Thoracic aorta (tissue), 2 donors: ENCODE results near the gene AGBL3. TPM values are rescaled to one million over a fixed set of nuclear protein-coding genes. Genes with fewer than 3 reads are reported as not detected.

Experiments used
- ATAC-seq: fragments of 150-250 bp; one replicate; pipeline ENCODE4 v1.8.0; 2017; ENCODE audit warnings: low read depth; ENCODE audit not compliant: insufficient number of reproducible peaks, low FRiP score
- DNase-seq: peaks from one replicate; pipeline ENCODE4 v3.0.0-alpha.2; 2020; ENCODE audit warnings: low spot score
- H3K27ac ChIP-seq, 2 donors: fragments of 200-600 bp; sonication (generic); 1 replicate in 1 of 2; 2 replicates in 1 of 2; pipeline ENCODE4 v1.5.1; 2016; ENCODE audit warnings: mild to moderate bottlenecking in 2 of 2, moderate library complexity in 2 of 2
- H3K27me3 ChIP-seq: fragments of 200-600 bp; sonication (generic); replicated peaks from 2 replicates; pipeline ENCODE4 v1.6.0; 2016; ENCODE audit warnings: mild to moderate bottlenecking; ENCODE audit not compliant: insufficient read depth
- H3K36me3 ChIP-seq: fragments of 200-600 bp; sonication (generic); one replicate; pipeline ENCODE4 v1.5.1; 2016
- H3K4me1 ChIP-seq, 2 donors: fragments of 200-600 bp; sonication (generic); 1 replicate in 1 of 2; 2 replicates in 1 of 2; pipeline versions ENCODE4 v1.5.1 to v1.6.0; 2016; ENCODE audit warnings: low read depth in 2 of 2, mild to moderate bottlenecking in 1 of 2; ENCODE audit not compliant: control insufficient read depth in 1 of 2
- H3K4me3 ChIP-seq: fragments of 200-600 bp; sonication (generic); 2 replicates; pipeline ENCODE4 v1.5.1; 2016; ENCODE audit warnings: mild to moderate bottlenecking
- H3K9me3 ChIP-seq: fragments of 200-600 bp; sonication (generic); 2 replicates; pipeline ENCODE4 v1.5.1; 2016
- CTCF ChIP-seq: fragments of 200-600 bp; sonication (generic); IDR thresholded peaks from one replicate; pipeline ENCODE4 v1.5.1; 2019; ENCODE audit warnings: antibody characterized with exemption
- total RNA-seq, 2 donors: library from RNA; depleted of rRNA; stranded (reverse); fragments of >200 nt; gene quantifications; one replicate each; pipeline versions ENCODE4 v1.1.0 to v1.2.3, GENCODE V29; 2016

The AGBL3 gene
- total RNA-seq, 2 donors from 2014 or later, result 0.28 to 0.54 TPM

GRCh38 chr7:134991469-134992339 lies 5.4 kb downstream of the AGBL3 start:
- no peak for DNase-seq
- peak overlapping the region; percentile 24 to 52 for H3K27ac ChIP-seq
- no peaks in the 10 kb centered on the region for H3K9me3 ChIP-seq
- H3K4me1 ChIP-seq, result peaks cover 24 to 74% of the 10 kb centered on the region in 2 donors
- no peaks in the 10 kb centered on the region for H3K36me3 ChIP-seq
- no peak overlapping the region for H3K4me3 ChIP-seq
- H3K27me3 ChIP-seq, result no peaks in the 10 kb centered on the region
- TF ChIP-seq CTCF, result no peak
- no peak for ATAC-seq

GRCh38 chr7:134992626-134993179 lies 6.4 kb downstream of the AGBL3 start:
- Histone ChIP-seq H3K27me3 (no peaks in the 10 kb centered on the region), H3K4me1 (peaks cover 21 to 72% of the 10 kb centered on the region in 2 donors), H3K36me3 (no peaks in the 10 kb centered on the region), H3K27ac (peak overlapping the region; percentile 24 to 52), H3K4me3 (peak overlapping the region; percentile 1), H3K9me3 (no peaks in the 10 kb centered on the region)
- ATAC-seq (peak; percentile 75), DNase-seq (no peak)
- TF ChIP-seq CTCF, result no peak

GRCh38 chr7:134993877-134994456 lies 7.7 kb downstream of the AGBL3 start:
- no peak for ATAC-seq
- Histone ChIP-seq H3K4me1 (peaks cover 20 to 64% of the 10 kb centered on the region in 2 donors), H3K4me3 (no peak overlapping the region), H3K27ac (peak overlapping the region; percentile 49 to 52), H3K9me3 (no peaks in the 10 kb centered on the region), H3K36me3 (no peaks in the 10 kb centered on the region), H3K27me3 (no peaks in the 10 kb centered on the region)
- TF ChIP-seq CTCF, result no peak
- DNase-seq, result no peak

GRCh38 chr7:134995239-134996096 lies 9.2 kb downstream of the AGBL3 start:
- no peaks in the 10 kb centered on the region for H3K27me3 ChIP-seq
- TF ChIP-seq CTCF, result no peak
- DNase-seq (no peak), ATAC-seq (peak; percentile 44)
- H3K27ac ChIP-seq, result peak overlapping the region; percentile 49 to 78
- H3K36me3 ChIP-seq, result no peaks in the 10 kb centered on the region
- H3K4me1 ChIP-seq, result peaks cover 20 to 63% of the 10 kb centered on the region in 2 donors
- no peaks in the 10 kb centered on the region for H3K9me3 ChIP-seq
- no peak overlapping the region for H3K4me3 ChIP-seq
